NOMO-1 (cell line): ENCODE results near the gene GSX1.
"Not testable (repeated sequence)": the region's sequence is repeated elsewhere in the genome, so short reads cannot be mapped to it uniquely, and the experiment has no call there.

Experiments used
- DNase-seq, 2 experiments: peaks; one replicate each; lab custom pipeline; 2025; ENCODE audit not compliant: unreplicated experiment in 2 of 2; lab: John Stamatoyannopoulos, UW

Gene GSX1

GRCh38 chr13:27792393-27793218 lies at the start of gene GSX1:
Gene GSX1, plus strand, starts transcription at chr13:27792483. Its CDS starts 208 bp downstream, at chr13:27792691.
- peak in 1 of 2 experiments; percentile 29 for DNase-seq

GRCh38 chr13:27744801-27745200 lies 47.5 kb upstream of the GSX1 start:
- DNase-seq = no peak

DNA sequence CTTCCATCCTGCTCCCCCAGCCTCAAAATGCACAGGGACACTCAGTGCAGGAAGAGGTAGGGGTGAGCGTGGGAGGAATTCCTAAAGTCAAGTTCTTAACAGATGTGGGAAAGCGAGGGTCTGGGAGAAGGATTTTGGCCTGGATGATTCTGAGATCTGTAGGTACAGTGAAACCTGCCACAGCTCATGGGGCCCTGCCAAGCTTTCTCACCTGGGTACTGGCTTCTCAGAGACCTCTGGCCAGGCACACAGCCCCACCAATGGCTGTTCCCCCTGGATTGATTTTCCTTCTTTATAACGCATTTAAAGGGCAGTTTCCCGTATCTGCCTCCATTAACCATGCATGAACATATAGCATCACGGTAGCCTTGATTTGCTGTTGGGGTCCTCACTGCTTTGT lies 47.0 kb upstream of the GSX1 start:
- DNase-seq = no peak

- DNase-seq = not testable (repeated sequence)
Measured at GRCh38 chr13:27748143-27748542, 44.1 kb upstream of the GSX1 start.

GRCh38 chr13:27751953-27752532 lies 40.2 kb upstream of the GSX1 start:
- no peak for DNase-seq

DNA sequence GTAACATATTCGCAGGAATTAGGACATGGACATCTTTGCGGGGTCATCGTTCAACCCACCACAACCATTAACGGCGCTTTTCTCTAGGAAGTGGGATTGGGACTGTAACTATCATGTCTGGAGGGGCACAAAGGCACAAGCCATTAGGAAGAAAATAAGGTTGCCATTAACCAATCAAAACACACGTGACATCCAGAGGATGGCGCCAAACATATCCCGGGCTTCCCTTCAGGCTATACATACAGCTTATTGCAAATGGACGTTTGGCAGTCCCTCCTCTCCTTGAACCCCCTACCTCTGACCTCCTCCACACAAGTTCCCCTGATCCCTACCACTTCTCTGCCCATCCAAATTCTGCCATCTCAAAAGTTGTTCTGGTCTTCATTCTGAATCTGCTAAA lies 26.6 kb upstream of the GSX1 start:
- DNase-seq = no peak

DNA sequence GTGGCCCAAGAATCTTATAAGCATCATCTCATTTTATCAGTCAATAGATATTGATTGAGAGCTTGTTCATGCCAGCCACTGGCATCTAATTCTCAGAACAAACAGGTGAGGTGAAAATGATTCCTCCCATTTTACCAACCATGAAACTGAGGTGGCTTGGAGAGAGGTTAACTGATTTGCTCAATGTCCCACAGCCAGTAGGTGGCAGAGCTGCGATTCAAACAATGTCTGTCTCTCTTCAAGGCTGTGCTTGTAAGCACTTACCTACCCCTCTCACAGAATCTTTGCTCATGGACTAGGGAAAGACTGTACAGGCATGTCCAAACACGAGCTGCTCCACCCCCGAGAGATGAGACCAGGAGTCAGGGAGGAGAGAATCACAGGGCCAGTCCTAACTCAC lies 21.5 kb upstream of the GSX1 start:
- peak; percentile 19 to 45 for DNase-seq

DNA sequence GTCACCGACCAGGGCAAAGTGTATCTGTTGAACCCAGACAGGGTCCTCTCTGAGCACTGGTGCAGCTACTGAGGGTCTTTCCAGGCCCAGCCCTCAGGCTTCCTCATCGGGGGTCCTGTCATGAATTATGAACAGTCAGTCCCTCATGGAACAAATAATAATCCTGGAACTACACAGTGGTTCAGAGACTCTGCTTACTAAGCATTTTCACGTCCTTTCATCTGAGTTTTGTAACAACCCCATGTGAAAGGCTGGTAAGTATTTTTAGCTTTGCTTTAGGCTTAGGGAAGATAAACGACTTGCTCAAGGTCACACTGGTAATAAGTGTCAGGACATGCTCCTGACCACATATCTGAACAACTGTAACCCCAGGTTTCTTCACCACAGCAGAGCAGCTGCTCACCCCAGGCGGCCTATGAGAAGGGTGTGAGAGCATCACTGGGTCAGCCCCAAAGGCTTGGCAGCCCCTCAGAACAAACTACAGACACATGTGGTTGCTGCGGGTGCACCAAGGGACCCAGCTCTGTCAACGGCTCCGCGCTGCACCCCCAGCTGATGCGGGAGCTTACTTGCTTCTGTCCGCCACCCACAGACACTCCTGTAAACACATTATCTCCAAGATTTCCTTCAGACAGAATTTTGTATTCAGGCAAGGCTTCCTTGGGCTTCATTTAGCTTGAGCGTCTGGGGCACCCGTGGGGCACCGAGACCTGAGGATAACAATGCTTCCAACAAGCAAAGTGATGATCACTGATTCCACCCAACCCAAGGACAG lies 19.4 kb upstream of the GSX1 start:
- peak; percentile 49 to 71 for DNase-seq

DNA sequence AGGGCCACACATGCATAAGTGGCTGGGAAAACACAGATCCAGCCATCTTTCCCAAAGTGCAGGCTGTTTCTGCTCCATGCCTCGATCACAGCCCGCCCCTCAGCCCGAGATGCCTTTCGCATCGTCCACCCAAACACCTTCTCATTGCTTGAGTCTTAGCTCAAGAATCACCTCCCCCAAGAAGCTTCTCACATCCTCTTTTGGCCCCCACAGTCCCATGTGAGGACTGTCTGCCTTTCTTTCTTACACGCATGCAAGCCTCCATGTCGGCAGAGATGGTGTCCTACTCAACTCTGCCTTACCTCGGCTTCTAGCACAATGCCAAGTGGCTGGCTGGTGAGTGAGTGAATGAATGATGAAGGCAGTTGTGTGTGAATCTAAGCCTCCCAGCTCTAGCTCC lies 18.1 kb upstream of the GSX1 start:
- no peak for DNase-seq

GRCh38 chr13:27774651-27775050 lies 17.6 kb upstream of the GSX1 start:
- peak; percentile 79 to 91 for DNase-seq

DNA sequence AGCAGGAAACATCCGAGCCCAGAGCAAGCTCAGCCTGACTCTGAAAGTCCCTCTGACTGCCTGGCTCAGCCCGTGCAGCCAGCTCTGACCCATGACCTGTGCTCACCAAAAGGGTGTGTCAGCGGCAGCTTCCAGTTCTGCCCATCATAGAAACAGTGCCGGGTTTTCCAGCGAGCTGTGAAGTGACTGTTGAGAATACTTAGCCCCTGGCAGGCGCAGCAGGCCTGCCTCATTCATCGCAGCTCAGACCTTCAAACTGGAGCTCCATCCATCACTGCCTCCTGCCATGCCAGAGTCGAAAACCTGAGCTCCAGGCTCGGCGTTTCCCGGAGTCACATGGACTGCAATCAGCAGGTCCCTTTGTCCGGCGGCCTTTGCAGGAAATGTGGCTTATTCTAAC lies 16.3 kb upstream of the GSX1 start:
- no peak for DNase-seq

- DNase-seq = no peak
Measured at GRCh38 chr13:27782151-27782550, 10.1 kb upstream of the GSX1 start.

DNA sequence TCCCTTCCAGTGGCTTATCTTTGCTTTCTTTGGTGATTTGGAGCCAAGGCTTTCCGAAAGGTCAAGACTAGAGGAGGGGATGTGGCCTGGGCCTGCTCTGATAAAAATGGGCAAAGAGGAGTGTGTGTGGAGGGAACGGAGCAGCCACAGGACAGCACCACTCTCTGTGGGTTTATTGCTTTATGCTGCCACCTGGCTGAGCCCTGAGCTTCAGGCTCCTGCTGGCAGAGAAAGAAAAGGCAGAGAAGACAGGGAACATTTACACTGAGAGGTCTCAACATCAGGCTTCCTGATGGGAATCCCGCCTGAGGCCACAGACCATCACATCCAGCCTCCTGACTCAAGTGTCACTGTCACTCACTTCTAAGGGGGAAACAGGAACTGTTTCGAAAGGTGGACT lies 9.2 kb upstream of the GSX1 start:
- DNase-seq = no peak

DNA sequence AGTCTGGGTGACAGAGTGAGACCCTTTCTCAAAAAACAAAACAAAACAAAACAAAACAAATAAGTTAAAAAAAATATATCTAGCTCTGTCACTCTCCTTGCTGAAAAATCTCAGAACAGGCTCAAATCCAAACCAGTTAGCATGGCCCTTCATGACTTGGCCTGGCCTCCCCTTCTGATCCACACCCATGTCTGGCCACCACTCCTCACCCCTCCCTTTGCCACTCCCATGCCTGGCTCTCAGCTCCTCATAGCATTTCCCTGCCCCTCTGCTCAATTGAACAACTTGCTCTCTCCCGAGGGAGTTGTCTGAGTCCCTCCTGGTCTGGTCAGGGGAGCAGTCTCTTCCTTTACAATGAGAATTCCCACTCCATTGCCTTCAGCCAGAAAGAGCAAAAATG lies 4.0 kb upstream of the GSX1 start:
- no peak for DNase-seq

GRCh38 chr13:27789153-27789494 lies 3.2 kb upstream of the GSX1 start:
- peak; percentile 17 to 67 for DNase-seq

GRCh38 chr13:27789495-27790303 lies 2.6 kb upstream of the GSX1 start:
- peak in 1 of 2 experiments; percentile 32 for DNase-seq

- no peak for DNase-seq
Measured at GRCh38 chr13:27790523-27790922, 1.8 kb upstream of the GSX1 start.

GRCh38 chr13:27791146-27791900 lies 960 bp upstream of the GSX1 start:
- DNase-seq = no peak

DNA sequence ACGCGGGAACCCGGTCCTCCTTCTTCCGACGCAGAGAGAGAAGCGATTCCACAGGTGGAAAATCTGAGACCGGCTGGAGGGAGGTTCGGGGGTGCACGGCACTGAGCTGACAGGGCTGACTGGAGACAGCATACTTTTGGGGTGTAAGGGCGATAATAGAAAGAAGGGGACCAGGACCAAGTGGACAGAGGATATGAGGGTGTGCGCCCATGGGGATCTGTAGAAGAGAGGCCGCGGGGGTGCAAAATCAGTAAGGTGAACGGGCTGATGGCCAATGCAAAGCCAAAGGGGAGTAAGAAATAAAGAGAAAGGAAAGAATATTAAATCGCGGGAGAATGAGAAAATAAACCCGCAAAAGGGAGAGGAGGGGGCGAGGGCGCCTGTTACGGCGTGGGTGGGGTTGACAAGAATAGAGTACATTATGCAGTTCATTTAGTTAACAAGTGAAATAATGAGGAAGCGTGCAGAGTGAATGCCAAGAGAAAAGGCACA lies 336 bp upstream of the GSX1 start:
- DNase-seq = no peak
